Measurements from ENCODE around the gene SPRR2A. TPM values are rescaled to one million over a fixed set of nuclear protein-coding genes. Genes with fewer than 3 reads are reported as not detected.
"Not testable (repeated sequence)": the region's sequence is repeated elsewhere in the genome, so short reads cannot be mapped to it uniquely, and the experiment has no call there.

SPRR2A gene
- total and polyA plus RNA-seq, 2 experiments from 2014 or later = not detected

GRCh38 chr1:153070243-153070642, 12.9 kb upstream of the SPRR2A start:
- Histone ChIP-seq H4K20me1 (ENCODE audit: insufficient read depth) (no peaks in the 10 kb centered on the region), H3K9ac (no peak overlapping the region), H3K4me1 (ENCODE audit: insufficient read depth) (no peaks in the 10 kb centered on the region), H3K4me3 (no peak overlapping the region), H3K36me3 (ENCODE audit: low read depth) (no peaks in the 10 kb centered on the region), H3K79me2 (ENCODE audit: insufficient read depth) (no peaks in the 10 kb centered on the region), H3K9me2 (ENCODE audit: insufficient read depth) (no peaks in the 10 kb centered on the region), H2AFZ (no peak overlapping the region), H3K4me2 (ENCODE audit: unreplicated experiment) (no peak overlapping the region), H3K9me3 (ENCODE audit: low read depth) (no peaks in the 10 kb centered on the region), H3K27me3 (replicated peaks; ENCODE audit: insufficient read depth) (no peaks in the 10 kb centered on the region), H3K27ac (no peak overlapping the region), H3F3A (ENCODE audit: insufficient read depth) (no peaks in the 10 kb centered on the region)
- DNase-seq = no peak
- in situ Hi-C loops (cut with MboI) = no loop called here
- WGBS, 2 experiments (ENCODE audit: low coverage in 1 of 2, low lambda C conversion rate in 2 of 2, missing lambda C conversion rate in 2 of 2) = 13 to 18% methylated on average over 2 of the region's 2 CpGs
- TF ChIP-seq EZH2phosphoT487 (IDR thresholded peaks at IDR 0.05; ENCODE audit: insufficient read depth, low read depth) (no peak), EZH2 (IDR thresholded peaks at IDR 0.05; ENCODE audit: insufficient read depth, poor library complexity, severe bottlenecking) (no peak)

GRCh38 chr1:153058826-153059784, 1.8 kb upstream of the SPRR2A start:
- no peak overlapping the region for H3K9ac ChIP-seq
- H4K20me1 ChIP-seq (ENCODE audit: insufficient read depth) = no peaks in the 10 kb centered on the region
- no peak overlapping the region for H2AFZ ChIP-seq
- H3K9me2 ChIP-seq (ENCODE audit: insufficient read depth) = no peaks in the 10 kb centered on the region
- H3K9me3 ChIP-seq (ENCODE audit: low read depth) = no peaks in the 10 kb centered on the region
- H3K27me3 ChIP-seq (replicated peaks; ENCODE audit: insufficient read depth) = peaks cover 10% of the 10 kb centered on the region
- no peaks in the 10 kb centered on the region for H3K79me2 ChIP-seq (ENCODE audit: insufficient read depth)
- in situ Hi-C loops (cut with MboI) = no loop called here
- no peaks in the 10 kb centered on the region for H3F3A ChIP-seq (ENCODE audit: insufficient read depth)
- no peaks in the 10 kb centered on the region for H3K4me1 ChIP-seq (ENCODE audit: insufficient read depth)
- H3K4me3 ChIP-seq = no peak overlapping the region
- no peak for DNase-seq
- H3K36me3 ChIP-seq (ENCODE audit: low read depth) = no peaks in the 10 kb centered on the region
- no peak overlapping the region for H3K27ac ChIP-seq
- WGBS, 2 experiments (ENCODE audit: low coverage in 1 of 2, low lambda C conversion rate in 2 of 2, missing lambda C conversion rate in 2 of 2) = 36 to 44% methylated on average over 6 of the region's 6 CpGs
- TF ChIP-seq EZH2phosphoT487 (IDR thresholded peaks at IDR 0.05; ENCODE audit: insufficient read depth, low read depth) (no peak), EZH2 (IDR thresholded peaks at IDR 0.05; ENCODE audit: insufficient read depth, poor library complexity, severe bottlenecking) (no peak)
- no peak overlapping the region for H3K4me2 ChIP-seq (ENCODE audit: unreplicated experiment)

GRCh38 chr1:153058154-153058553, 842 bp upstream of the SPRR2A start:
- H3K79me2 ChIP-seq (ENCODE audit: insufficient read depth) = no peaks in the 10 kb centered on the region
- peaks cover 8% of the 10 kb centered on the region for H3K27me3 ChIP-seq (replicated peaks; ENCODE audit: insufficient read depth)
- no peak overlapping the region for H2AFZ ChIP-seq
- H3K9me3 ChIP-seq (ENCODE audit: low read depth) = no peaks in the 10 kb centered on the region
- no peaks in the 10 kb centered on the region for H3F3A ChIP-seq (ENCODE audit: insufficient read depth)
- 32 to 39% methylated on average over 2 of the region's 2 CpGs for WGBS, 2 experiments (ENCODE audit: low coverage in 1 of 2, low lambda C conversion rate in 2 of 2, missing lambda C conversion rate in 2 of 2)
- H3K9me2 ChIP-seq (ENCODE audit: insufficient read depth) = no peaks in the 10 kb centered on the region
- no peak overlapping the region for H3K9ac ChIP-seq
- in situ Hi-C loops (cut with MboI) = no loop called here
- H3K4me1 ChIP-seq (ENCODE audit: insufficient read depth) = no peaks in the 10 kb centered on the region
- H4K20me1 ChIP-seq (ENCODE audit: insufficient read depth) = no peaks in the 10 kb centered on the region
- H3K36me3 ChIP-seq (ENCODE audit: low read depth) = no peaks in the 10 kb centered on the region
- H3K4me3 ChIP-seq = no peak overlapping the region
- DNase-seq = no peak
- no peak for TF ChIP-seq EZH2phosphoT487 (IDR thresholded peaks at IDR 0.05; ENCODE audit: insufficient read depth, low read depth)
- no peak for TF ChIP-seq EZH2 (IDR thresholded peaks at IDR 0.05; ENCODE audit: insufficient read depth, poor library complexity, severe bottlenecking)
- no peak overlapping the region for H3K27ac ChIP-seq
- no peak overlapping the region for H3K4me2 ChIP-seq (ENCODE audit: unreplicated experiment)

GRCh38 chr1:153056111-153056510, 1.2 kb downstream of the SPRR2A start:
- H3K4me2 ChIP-seq (ENCODE audit: unreplicated experiment); in situ Hi-C loops (cut with MboI); H3K4me1 ChIP-seq (ENCODE audit: insufficient read depth); H3K27me3 ChIP-seq (replicated peaks; ENCODE audit: insufficient read depth); H2AFZ ChIP-seq; H3K9ac ChIP-seq; H3K4me3 ChIP-seq; H3F3A ChIP-seq (ENCODE audit: insufficient read depth); H3K36me3 ChIP-seq (ENCODE audit: low read depth); DNase-seq; H3K9me3 ChIP-seq (ENCODE audit: low read depth); H3K9me2 ChIP-seq (ENCODE audit: insufficient read depth); H4K20me1 ChIP-seq (ENCODE audit: insufficient read depth); H3K79me2 ChIP-seq (ENCODE audit: insufficient read depth); H3K27ac ChIP-seq: not testable (repeated sequence)
- 12 to 17% methylated on average over 3 of the region's 3 CpGs for WGBS, 2 experiments (ENCODE audit: low coverage in 1 of 2, low lambda C conversion rate in 2 of 2, missing lambda C conversion rate in 2 of 2)
